Smooth muscle cell of the umbilical artery (primary cell): Measurements from ENCODE around the gene SUPV3L1. TPM values are rescaled to one million over a fixed set of nuclear protein-coding genes. Genes with fewer than 3 reads are reported as not detected.

Experiments
- total RNA-seq: library from RNA; depleted of rRNA; stranded (reverse); fragments of >200 nt; gene quantifications from 2 replicates; pipeline ENCODE4 v1.2.3, GENCODE V29; 2014

Gene SUPV3L1
- 23.8 and 33.0 TPM in 2 replicates for total RNA-seq

DNA sequence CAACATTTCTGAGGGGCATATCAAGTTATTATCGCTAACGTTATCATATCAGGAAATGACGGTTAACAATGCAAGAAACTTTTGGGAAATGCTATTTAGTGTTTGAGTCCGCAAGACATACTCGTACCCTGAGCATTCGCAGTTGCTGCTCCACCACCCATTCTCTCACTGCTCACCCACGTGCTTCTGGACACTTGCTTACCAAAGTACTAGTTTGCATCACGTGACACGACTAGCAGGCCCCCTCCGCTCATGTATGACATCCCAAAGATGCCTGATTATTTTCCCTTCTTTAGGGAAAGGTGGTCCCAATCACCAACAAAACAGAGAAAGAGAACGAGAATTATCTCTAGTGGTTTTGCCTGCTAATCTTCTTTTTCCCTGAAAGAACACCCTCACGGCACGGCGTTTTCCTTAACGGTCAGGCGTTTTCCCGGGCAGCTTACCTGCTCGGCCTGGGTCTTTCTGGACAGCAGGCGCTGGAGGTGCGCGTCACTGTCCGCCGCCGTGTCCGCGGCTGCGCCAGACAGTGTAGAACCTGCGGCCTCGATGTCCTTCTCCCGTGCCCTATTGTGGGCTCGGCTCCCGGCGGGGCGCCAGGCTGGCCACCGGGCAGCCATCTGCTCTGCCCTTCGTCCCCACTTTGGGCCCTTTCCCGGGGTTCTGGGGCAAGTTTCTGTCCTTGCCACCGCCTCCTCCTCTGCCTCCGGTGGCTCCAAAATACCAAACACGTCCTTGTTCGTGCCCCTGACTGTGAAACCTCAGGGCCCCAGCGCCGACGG is at the start of gene SUPV3L1:
Gene SUPV3L1 (plus strand): TSS at position 492 of the 782 bp plus-strand sequence. CDS start 58 bp downstream, at position 550.

DNA sequence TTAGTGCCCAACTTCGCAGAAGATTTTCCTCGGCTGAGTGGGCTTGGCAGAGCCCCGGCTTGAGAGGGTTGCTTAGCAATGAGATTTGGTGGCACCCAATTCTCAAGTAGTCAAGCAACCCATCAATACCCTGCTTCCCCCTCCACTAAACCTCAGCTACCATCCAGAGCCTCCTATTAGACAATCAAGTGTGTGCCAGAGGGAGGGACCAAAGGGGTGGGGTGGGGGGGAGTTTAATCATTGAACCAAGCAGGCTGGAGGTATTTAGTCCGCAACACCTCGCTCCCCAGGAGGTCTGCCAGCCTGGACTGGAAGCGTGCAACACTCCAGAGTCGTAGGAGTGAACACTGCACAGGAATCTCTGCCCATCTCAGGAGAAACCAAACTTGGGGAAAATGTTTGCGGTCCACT is 40.0 kb downstream of the SUPV3L1 start, which contains the start of gene HKDC1:
Gene HKDC1 (plus strand): TSS at position 292 of the 411 bp plus-strand sequence. CDS start 104 bp downstream, at position 396.

Other genes starting within 250 kb of the SUPV3L1 start
- 57.3 and 109 TPM in 2 replicates for gene DDX21, start 224.1 kb upstream of the SUPV3L1 start, total RNA-seq
- 36.2 and 59.9 TPM in 2 replicates for gene KIFBP, start 191.4 kb upstream of the SUPV3L1 start, total RNA-seq
- gene SRGN, start 92.1 kb upstream of the SUPV3L1 start, total RNA-seq: 9.8 and 13.1 TPM in 2 replicates
- gene VPS26A, start 56.1 kb upstream of the SUPV3L1 start, total RNA-seq: 35.6 and 43.5 TPM in 2 replicates
- 0.59 and 1.9 TPM in 2 replicates for gene HKDC1, start 40.1 kb downstream of the SUPV3L1 start, total RNA-seq
- gene HK1, start 98.3 kb downstream of the SUPV3L1 start, total RNA-seq: 106 and 220 TPM in 2 replicates
- under 0.01 and 0.42 TPM in 2 replicates for gene TACR2, start 236.7 kb downstream of the SUPV3L1 start, total RNA-seq